ENCODE measurements around the gene USP24. TPM values are rescaled to one million over a fixed set of nuclear protein-coding genes. Genes with fewer than 3 reads are reported as not detected.

The USP24 gene
- total RNA-seq, 1 experiment from 2014 or later: 40.9 TPM

GRCh38 chr1:55078470-55078869 is 136.7 kb downstream of the USP24 start (continued):
- TF ChIP-seq, protein P1, sequence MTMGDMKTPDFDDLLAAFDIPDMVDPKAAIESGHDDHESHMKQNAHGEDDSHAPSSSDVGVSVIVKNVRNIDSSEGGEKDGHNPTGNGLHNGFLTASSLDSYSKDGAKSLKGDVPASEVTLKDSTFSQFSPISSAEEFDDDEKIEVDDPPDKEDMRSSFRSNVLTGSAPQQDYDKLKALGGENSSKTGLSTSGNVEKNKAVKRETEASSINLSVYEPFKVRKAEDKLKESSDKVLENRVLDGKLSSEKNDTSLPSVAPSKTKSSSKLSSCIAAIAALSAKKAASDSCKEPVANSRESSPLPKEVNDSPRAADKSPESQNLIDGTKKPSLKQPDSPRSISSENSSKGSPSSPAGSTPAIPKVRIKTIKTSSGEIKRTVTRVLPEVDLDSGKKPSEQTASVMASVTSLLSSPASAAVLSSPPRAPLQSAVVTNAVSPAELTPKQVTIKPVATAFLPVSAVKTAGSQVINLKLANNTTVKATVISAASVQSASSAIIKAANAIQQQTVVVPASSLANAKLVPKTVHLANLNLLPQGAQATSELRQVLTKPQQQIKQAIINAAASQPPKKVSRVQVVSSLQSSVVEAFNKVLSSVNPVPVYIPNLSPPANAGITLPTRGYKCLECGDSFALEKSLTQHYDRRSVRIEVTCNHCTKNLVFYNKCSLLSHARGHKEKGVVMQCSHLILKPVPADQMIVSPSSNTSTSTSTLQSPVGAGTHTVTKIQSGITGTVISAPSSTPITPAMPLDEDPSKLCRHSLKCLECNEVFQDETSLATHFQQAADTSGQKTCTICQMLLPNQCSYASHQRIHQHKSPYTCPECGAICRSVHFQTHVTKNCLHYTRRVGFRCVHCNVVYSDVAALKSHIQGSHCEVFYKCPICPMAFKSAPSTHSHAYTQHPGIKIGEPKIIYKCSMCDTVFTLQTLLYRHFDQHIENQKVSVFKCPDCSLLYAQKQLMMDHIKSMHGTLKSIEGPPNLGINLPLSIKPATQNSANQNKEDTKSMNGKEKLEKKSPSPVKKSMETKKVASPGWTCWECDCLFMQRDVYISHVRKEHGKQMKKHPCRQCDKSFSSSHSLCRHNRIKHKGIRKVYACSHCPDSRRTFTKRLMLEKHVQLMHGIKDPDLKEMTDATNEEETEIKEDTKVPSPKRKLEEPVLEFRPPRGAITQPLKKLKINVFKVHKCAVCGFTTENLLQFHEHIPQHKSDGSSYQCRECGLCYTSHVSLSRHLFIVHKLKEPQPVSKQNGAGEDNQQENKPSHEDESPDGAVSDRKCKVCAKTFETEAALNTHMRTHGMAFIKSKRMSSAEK (CRISPR knock-in tag; IDR thresholded peaks at IDR 0.05; ENCODE audit: borderline replicate concordance): no peak
- no peak for TF ChIP-seq ATF1 (CRISPR knock-in tag; IDR thresholded peaks at IDR 0.05)

GRCh38 chr1:55076356-55076755 is 138.8 kb downstream of the USP24 start:
- no peaks in the 10 kb centered on the region for H3K4me1 Mint-ChIP-seq
- H3K27ac Mint-ChIP-seq: no peak overlapping the region
- POLR2A ChIA-PET: no interaction called here
- CTCF ChIA-PET: no interaction called here
- peaks cover 69% of the 10 kb centered on the region for H3K36me3 Mint-ChIP-seq
- DNase-seq (ENCODE audit: low spot score) (no peak), ATAC-seq (no peak)
- TF ChIP-seq ATF6 (CRISPR knock-in tag; IDR thresholded peaks at IDR 0.05) (no peak), IRF2 (CRISPR knock-in tag; IDR thresholded peaks at IDR 0.05; ENCODE audit: borderline replicate concordance, low read depth) (no peak), ZNF232 (CRISPR knock-in tag; IDR thresholded peaks at IDR 0.05) (no peak), ARID4B (CRISPR knock-in tag; IDR thresholded peaks at IDR 0.05; ENCODE audit: borderline replicate concordance) (no peak), STAT6 (CRISPR knock-in tag; conservative IDR thresholded peaks at IDR 0.05; ENCODE audit: low read depth) (no peak), MXD4 (CRISPR knock-in tag; IDR thresholded peaks at IDR 0.05; ENCODE audit: borderline replicate concordance) (no peak), ZSCAN18 (CRISPR knock-in tag; IDR thresholded peaks at IDR 0.05) (no peak), EMX1 (CRISPR knock-in tag; IDR thresholded peaks at IDR 0.05) (no peak), NFATC4 (CRISPR knock-in tag; IDR thresholded peaks at IDR 0.05) (no peak), ATF3 (CRISPR knock-in tag; conservative IDR thresholded peaks at IDR 0.05) (no peak), ZNF121 (CRISPR knock-in tag; IDR thresholded peaks at IDR 0.05) (no peak), MYBL2 (CRISPR knock-in tag; IDR thresholded peaks at IDR 0.05) (no peak), TEAD4 (CRISPR knock-in tag; IDR thresholded peaks at IDR 0.05) (no peak)
- TF ChIP-seq, protein P2, sequence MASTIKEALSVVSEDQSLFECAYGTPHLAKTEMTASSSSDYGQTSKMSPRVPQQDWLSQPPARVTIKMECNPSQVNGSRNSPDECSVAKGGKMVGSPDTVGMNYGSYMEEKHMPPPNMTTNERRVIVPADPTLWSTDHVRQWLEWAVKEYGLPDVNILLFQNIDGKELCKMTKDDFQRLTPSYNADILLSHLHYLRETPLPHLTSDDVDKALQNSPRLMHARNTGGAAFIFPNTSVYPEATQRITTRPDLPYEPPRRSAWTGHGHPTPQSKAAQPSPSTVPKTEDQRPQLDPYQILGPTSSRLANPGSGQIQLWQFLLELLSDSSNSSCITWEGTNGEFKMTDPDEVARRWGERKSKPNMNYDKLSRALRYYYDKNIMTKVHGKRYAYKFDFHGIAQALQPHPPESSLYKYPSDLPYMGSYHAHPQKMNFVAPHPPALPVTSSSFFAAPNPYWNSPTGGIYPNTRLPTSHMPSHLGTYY (CRISPR knock-in tag; IDR thresholded peaks at IDR 0.05): no peak
- H3K27me3 Mint-ChIP-seq (ENCODE audit: low read depth): no peaks in the 10 kb centered on the region
- H3K9me3 Mint-ChIP-seq: no peaks in the 10 kb centered on the region
- no peak overlapping the region for H3K4me3 Mint-ChIP-seq
